ENCODE data around the gene EXOC2.

EXOC2 gene

DNA sequence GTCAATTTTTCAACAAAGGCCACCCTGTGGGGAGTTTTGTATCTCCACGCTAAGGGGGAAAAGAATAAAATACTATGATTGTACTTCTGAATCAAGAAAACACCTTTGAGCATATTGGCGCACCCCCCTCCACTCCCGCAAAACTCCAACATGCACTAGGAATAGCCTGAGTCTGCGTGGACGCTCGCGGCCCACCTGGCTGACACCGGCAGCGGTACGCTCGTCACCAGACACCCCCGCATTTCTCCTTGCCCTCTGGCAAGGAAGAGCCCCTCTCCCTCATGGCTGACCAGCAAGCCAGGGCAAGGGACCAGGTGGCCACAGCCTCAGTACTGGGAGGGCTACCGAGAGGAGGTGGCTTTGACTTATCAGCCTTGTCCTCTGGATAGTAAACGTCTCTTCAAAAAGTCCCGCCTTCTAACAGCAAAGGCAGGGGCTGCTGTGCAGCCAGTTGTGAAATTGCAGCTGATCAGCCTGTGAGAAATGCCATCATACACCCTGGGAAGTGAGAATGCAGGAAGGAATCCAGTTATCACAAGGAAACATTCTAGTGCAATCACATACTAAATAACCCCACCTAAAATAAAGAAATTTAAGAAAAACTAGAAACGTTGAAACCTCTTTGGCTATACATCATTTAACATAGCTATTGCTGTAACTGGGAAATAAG lies 120.2 kb downstream of the EXOC2 start:
- H3K4me1 ChIP-seq (ENCODE audit: insufficient read depth, low read length, severe bottlenecking) = no peaks in the 10 kb centered on the region
- no peak overlapping the region for H3K4me3 ChIP-seq (ENCODE audit: low read depth, low read length, poor library complexity, severe bottlenecking)
- H3F3A ChIP-seq (ENCODE audit: insufficient read depth, low read length) = no peaks in the 10 kb centered on the region
- H3K4me2 ChIP-seq (ENCODE audit: low read length) = no peak overlapping the region
- no peak overlapping the region for H3K9ac ChIP-seq (ENCODE audit: low read length)
- no peaks in the 10 kb centered on the region for H3K79me2 ChIP-seq (ENCODE audit: insufficient read depth, low read length)
- H3K27ac ChIP-seq (ENCODE audit: low read depth, low read length, poor library complexity, severe bottlenecking) = no peak overlapping the region
- no peaks in the 10 kb centered on the region; the same call in 1 of the 2 replicates for H3K9me3 ChIP-seq (ENCODE audit: low read length)
- H3K9me2 ChIP-seq (ENCODE audit: low read depth, low read length) = no peaks in the 10 kb centered on the region
- H4K20me1 ChIP-seq (ENCODE audit: insufficient read depth, low read length) = no peaks in the 10 kb centered on the region
- H3K36me3 ChIP-seq (ENCODE audit: insufficient read depth, low read length) = peaks cover 15% of the 10 kb centered on the region; the same call in 1 of the 2 replicates
- H2AFZ ChIP-seq (ENCODE audit: low read length) = no peak overlapping the region
- TF ChIP-seq, protein P1, sequence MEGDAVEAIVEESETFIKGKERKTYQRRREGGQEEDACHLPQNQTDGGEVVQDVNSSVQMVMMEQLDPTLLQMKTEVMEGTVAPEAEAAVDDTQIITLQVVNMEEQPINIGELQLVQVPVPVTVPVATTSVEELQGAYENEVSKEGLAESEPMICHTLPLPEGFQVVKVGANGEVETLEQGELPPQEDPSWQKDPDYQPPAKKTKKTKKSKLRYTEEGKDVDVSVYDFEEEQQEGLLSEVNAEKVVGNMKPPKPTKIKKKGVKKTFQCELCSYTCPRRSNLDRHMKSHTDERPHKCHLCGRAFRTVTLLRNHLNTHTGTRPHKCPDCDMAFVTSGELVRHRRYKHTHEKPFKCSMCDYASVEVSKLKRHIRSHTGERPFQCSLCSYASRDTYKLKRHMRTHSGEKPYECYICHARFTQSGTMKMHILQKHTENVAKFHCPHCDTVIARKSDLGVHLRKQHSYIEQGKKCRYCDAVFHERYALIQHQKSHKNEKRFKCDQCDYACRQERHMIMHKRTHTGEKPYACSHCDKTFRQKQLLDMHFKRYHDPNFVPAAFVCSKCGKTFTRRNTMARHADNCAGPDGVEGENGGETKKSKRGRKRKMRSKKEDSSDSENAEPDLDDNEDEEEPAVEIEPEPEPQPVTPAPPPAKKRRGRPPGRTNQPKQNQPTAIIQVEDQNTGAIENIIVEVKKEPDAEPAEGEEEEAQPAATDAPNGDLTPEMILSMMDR (IDR thresholded peaks at IDR 0.05; ENCODE audit: low read length) = no peak
- no peak for TF ChIP-seq EZH2 (IDR thresholded peaks at IDR 0.05; ENCODE audit: borderline replicate concordance, low read length)
- no peaks in the 10 kb centered on the region for H3K27me3 ChIP-seq (ENCODE audit: insufficient read depth, low read length)

DNA sequence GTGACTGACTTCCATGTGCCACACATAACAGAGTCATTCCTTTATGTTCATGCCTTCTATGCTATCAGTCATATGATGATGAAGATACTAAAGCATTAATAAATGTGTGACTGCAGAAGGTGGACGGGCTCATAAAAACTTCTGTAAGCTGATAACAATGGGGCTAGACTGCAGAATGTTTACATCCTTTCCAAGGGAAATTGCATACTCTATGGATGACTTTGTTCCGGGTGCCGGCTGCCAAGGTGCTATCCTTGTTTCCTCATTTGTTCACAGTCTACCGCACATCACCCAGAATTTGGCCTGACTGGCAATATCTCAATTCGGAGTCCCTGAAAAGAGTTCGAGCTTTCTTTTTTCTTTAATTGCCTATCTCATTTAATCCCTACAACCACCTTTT lies 121.0 kb downstream of the EXOC2 start:
- Histone ChIP-seq H3K9me3 (ENCODE audit: low read length) (no peaks in the 10 kb centered on the region; the same call in 1 of the 2 replicates), H3K36me3 (ENCODE audit: insufficient read depth, low read length) (peaks cover 15% of the 10 kb centered on the region; the same call in 1 of the 2 replicates), H2AFZ (ENCODE audit: low read length) (no peak overlapping the region), H3K4me3 (ENCODE audit: low read depth, low read length, poor library complexity, severe bottlenecking) (no peak overlapping the region), H3K27me3 (ENCODE audit: insufficient read depth, low read length) (no peaks in the 10 kb centered on the region), H3K4me1 (ENCODE audit: insufficient read depth, low read length, severe bottlenecking) (no peaks in the 10 kb centered on the region), H3K4me2 (ENCODE audit: low read length) (no peak overlapping the region), H4K20me1 (ENCODE audit: insufficient read depth, low read length) (no peaks in the 10 kb centered on the region), H3K27ac (ENCODE audit: low read depth, low read length, poor library complexity, severe bottlenecking) (no peak overlapping the region), H3K9ac (ENCODE audit: low read length) (no peak overlapping the region), H3K9me2 (ENCODE audit: low read depth, low read length) (no peaks in the 10 kb centered on the region), H3K79me2 (ENCODE audit: insufficient read depth, low read length) (no peaks in the 10 kb centered on the region), H3F3A (ENCODE audit: insufficient read depth, low read length) (no peaks in the 10 kb centered on the region)
- TF ChIP-seq, protein P1 (IDR thresholded peaks at IDR 0.05; ENCODE audit: low read length) = no peak
- no peak for TF ChIP-seq EZH2 (IDR thresholded peaks at IDR 0.05; ENCODE audit: borderline replicate concordance, low read length)

DNA sequence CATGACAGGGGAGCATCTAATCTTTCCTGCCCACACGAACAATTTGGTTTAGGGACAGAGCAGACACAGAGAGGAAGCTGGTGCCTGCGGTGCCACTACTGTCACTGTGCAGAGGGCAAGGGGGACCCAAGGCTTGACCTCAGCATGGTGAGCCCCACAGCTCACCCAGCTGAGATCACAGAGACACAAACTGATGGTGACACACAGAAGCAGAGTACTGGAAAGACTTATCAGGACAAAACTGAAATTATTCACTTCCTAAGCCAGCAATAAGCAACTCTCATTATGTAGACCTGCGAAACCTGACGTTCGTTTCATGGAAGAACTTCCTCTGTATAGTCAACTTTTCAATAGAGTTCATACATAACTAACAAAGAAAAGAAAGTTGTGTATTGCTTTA lies 122.1 kb downstream of the EXOC2 start:
- H3F3A ChIP-seq (ENCODE audit: insufficient read depth, low read length) = no peaks in the 10 kb centered on the region
- no peaks in the 10 kb centered on the region for H3K4me1 ChIP-seq (ENCODE audit: insufficient read depth, low read length, severe bottlenecking)
- H3K9me2 ChIP-seq (ENCODE audit: low read depth, low read length) = no peaks in the 10 kb centered on the region
- H3K36me3 ChIP-seq (ENCODE audit: insufficient read depth, low read length) = peaks cover 15% of the 10 kb centered on the region; the same call in 1 of the 2 replicates
- H2AFZ ChIP-seq (ENCODE audit: low read length) = no peak overlapping the region
- TF ChIP-seq, protein P1 (IDR thresholded peaks at IDR 0.05; ENCODE audit: low read length) = no peak
- no peak for TF ChIP-seq EZH2 (IDR thresholded peaks at IDR 0.05; ENCODE audit: borderline replicate concordance, low read length)
- H3K4me3 ChIP-seq (ENCODE audit: low read depth, low read length, poor library complexity, severe bottlenecking) = no peak overlapping the region
- H3K4me2 ChIP-seq (ENCODE audit: low read length) = no peak overlapping the region
- no peak overlapping the region for H3K27ac ChIP-seq (ENCODE audit: low read depth, low read length, poor library complexity, severe bottlenecking)
- H3K9me3 ChIP-seq (ENCODE audit: low read length) = no peaks in the 10 kb centered on the region; the same call in 1 of the 2 replicates
- no peaks in the 10 kb centered on the region for H4K20me1 ChIP-seq (ENCODE audit: insufficient read depth, low read length)
- H3K27me3 ChIP-seq (ENCODE audit: insufficient read depth, low read length) = no peaks in the 10 kb centered on the region
- no peaks in the 10 kb centered on the region for H3K79me2 ChIP-seq (ENCODE audit: insufficient read depth, low read length)
- no peak overlapping the region for H3K9ac ChIP-seq (ENCODE audit: low read length)

Measured in OCI-LY1 (cell line).